ENCODE measurements around the gene MAGI1. TPM values are rescaled to one million over a fixed set of nuclear protein-coding genes. Genes with fewer than 3 reads are reported as not detected.

MAGI1 gene
- total RNA-seq = 18.7 to 19.3 TPM (median 18.9 TPM) in 3 replicates
- long read RNA-seq, partial matches to known transcripts = 0 of 7 reads
- long read RNA-seq, other reads (novel, unspliced or antisense) = 7 of 7 reads

DNA sequence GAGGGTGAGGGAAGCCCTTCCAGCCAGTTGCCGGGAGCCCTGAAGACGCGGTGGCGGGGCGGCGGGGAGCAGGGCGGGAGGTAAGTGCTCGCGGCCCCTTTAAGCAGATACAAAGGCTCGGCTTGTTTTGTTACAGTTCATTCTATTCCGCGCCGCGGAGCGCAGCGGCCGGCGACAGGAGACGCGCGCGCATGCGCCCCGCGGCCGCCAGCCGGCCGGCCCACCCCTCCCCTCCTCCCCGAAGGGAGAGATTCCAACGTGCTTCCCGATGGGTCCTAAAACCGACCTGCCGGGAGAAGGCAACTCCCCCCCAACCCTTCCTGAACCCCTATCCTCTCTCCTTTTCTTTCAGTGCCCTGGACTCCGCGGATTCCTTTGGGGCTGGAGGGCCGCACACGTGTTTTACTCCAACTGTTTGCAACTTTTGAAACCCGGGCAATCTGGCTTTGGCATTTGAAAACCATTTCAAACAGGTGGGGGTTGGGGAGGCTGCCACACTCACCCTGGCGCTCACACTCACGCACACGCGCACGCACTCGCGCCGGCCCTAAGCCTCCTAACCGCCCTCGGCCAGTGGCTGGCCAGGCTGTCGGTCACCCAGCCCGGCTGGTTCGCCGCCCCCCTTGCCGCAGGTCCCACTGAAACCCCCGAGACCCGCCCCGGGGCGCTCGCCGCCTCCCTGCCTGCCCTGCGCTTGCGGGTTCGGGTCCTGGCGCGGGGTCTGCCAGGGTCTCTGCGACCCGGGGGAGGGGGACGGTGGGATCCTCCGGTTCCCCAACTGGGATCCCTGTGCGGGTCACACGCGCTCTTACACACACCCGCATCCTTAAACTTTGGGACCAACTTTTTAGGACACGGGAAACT is at the start of gene MAGI1:
TSS of gene MAGI1 (minus strand) at position 193 of the 864 bp plus-strand sequence. CDS start 610 bp downstream, outside the sequence.
- peak within 1 kb of the TSS; percentile 98 for H3K27ac Mint-ChIP-seq (ENCODE audit: unreplicated experiment)
- peak; percentile 94 for DNase-seq (ENCODE audit: low spot score)
- H3K4me3 Mint-ChIP-seq (ENCODE audit: unreplicated experiment) = peak within 1 kb of the TSS; percentile 99
- peaks cover 48% of the 10 kb centered on the region for H3K4me1 Mint-ChIP-seq (ENCODE audit: low read depth)
- no peaks in the 10 kb centered on the region for H3K27me3 Mint-ChIP-seq (ENCODE audit: low read depth)
- no peaks in the 10 kb centered on the region for H3K36me3 Mint-ChIP-seq (ENCODE audit: low read depth)
- no peaks in the 10 kb centered on the region for H3K9me3 Mint-ChIP-seq (ENCODE audit: low read depth)
- TF ChIP-seq, protein P1, sequence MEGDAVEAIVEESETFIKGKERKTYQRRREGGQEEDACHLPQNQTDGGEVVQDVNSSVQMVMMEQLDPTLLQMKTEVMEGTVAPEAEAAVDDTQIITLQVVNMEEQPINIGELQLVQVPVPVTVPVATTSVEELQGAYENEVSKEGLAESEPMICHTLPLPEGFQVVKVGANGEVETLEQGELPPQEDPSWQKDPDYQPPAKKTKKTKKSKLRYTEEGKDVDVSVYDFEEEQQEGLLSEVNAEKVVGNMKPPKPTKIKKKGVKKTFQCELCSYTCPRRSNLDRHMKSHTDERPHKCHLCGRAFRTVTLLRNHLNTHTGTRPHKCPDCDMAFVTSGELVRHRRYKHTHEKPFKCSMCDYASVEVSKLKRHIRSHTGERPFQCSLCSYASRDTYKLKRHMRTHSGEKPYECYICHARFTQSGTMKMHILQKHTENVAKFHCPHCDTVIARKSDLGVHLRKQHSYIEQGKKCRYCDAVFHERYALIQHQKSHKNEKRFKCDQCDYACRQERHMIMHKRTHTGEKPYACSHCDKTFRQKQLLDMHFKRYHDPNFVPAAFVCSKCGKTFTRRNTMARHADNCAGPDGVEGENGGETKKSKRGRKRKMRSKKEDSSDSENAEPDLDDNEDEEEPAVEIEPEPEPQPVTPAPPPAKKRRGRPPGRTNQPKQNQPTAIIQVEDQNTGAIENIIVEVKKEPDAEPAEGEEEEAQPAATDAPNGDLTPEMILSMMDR (IDR thresholded peaks at IDR 0.05) = no peak

DNA sequence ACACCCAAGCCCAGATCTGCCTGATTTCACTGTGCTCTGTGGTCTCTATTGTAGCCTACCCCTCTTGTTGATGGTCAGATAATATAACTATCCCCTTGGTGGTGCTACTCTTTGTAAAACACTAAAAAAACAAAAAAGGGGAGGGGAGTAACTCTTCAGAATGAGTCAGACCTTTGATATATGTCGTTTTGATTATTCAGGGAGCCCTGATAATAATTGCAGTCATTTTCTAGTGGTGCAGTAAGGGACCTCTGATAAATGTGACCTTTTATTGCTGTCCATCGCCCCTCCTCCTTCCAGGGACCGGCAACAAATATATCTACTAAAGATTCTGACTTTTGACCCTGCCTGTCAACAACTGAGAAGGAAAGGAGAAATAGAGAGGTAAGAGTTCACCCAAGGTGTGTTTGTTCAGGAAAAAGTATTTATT is 45.1 kb upstream of the MAGI1 start:
- H3K9me3 Mint-ChIP-seq (ENCODE audit: low read depth) = no peaks in the 10 kb centered on the region
- no peaks in the 10 kb centered on the region for H3K4me1 Mint-ChIP-seq (ENCODE audit: low read depth)
- H3K27ac Mint-ChIP-seq (ENCODE audit: unreplicated experiment) = no peak overlapping the region
- H3K36me3 Mint-ChIP-seq (ENCODE audit: low read depth) = no peaks in the 10 kb centered on the region
- TF ChIP-seq, protein P1 (IDR thresholded peaks at IDR 0.05) = no peak
- H3K4me3 Mint-ChIP-seq (ENCODE audit: unreplicated experiment) = no peak overlapping the region
- no peak for DNase-seq (ENCODE audit: low spot score)
- no peaks in the 10 kb centered on the region for H3K27me3 Mint-ChIP-seq (ENCODE audit: low read depth)

DNA sequence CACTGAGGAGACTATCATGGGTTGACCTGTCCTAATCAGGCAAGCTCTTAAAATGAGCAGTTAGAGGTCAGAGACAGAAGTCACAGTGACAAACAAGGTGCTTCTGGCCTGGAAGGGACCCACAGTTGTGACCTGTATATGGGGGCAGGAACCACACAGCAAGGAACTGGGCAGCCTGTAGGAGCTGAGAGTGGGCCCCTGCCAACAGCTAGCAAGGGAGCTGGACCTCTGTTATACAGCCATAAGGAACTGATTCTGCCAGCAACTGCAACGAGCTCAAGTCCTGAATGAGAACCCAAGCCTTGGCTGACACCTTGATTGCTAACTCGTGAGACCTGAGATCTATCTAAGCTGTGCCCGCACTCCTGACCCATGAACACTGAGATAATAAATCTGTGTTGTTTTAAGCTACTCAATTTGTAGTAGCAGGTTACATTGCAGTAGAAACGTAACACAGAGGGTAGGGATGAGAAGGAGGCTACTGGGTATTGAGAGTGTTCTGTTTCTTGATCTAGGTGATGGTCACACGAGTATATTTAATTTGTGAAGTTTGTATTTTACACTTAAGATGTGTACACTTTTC is 44.5 kb upstream of the MAGI1 start:
- DNase-seq (ENCODE audit: low spot score) = no peak
- Mint-ChIP-seq H3K9me3 (ENCODE audit: low read depth) (no peaks in the 10 kb centered on the region), H3K27ac (ENCODE audit: unreplicated experiment) (no peak overlapping the region), H3K4me1 (ENCODE audit: low read depth) (no peaks in the 10 kb centered on the region), H3K27me3 (ENCODE audit: low read depth) (no peaks in the 10 kb centered on the region), H3K4me3 (ENCODE audit: unreplicated experiment) (no peak overlapping the region), H3K36me3 (ENCODE audit: low read depth) (no peaks in the 10 kb centered on the region)
- TF ChIP-seq, protein P1 (IDR thresholded peaks at IDR 0.05) = no peak

DNA sequence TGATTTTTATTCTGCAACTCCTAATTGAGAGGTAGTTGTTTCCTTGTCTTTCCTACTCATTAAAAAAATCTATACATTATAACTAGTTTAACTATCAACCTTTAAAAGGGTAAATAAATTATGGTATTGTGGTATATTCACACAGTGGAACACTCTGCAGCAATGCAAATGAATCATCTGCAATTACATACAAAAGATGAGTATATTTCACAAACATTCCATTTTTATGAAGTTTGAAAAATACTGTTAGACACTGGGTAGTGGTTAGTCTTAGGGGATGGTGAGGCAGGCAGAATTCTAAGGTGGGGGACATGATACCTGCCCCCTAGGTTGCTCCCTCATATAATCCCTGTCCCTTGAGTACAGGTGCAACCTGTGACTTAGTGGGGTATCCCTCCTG is 44.0 kb upstream of the MAGI1 start:
- TF ChIP-seq, protein P1 (IDR thresholded peaks at IDR 0.05) = no peak
- Mint-ChIP-seq H3K27ac (ENCODE audit: unreplicated experiment) (no peak overlapping the region), H3K4me3 (ENCODE audit: unreplicated experiment) (no peak overlapping the region), H3K9me3 (ENCODE audit: low read depth) (no peaks in the 10 kb centered on the region), H3K27me3 (ENCODE audit: low read depth) (no peaks in the 10 kb centered on the region), H3K4me1 (ENCODE audit: low read depth) (no peaks in the 10 kb centered on the region), H3K36me3 (ENCODE audit: low read depth) (no peaks in the 10 kb centered on the region)
- DNase-seq (ENCODE audit: low spot score) = no peak

DNA sequence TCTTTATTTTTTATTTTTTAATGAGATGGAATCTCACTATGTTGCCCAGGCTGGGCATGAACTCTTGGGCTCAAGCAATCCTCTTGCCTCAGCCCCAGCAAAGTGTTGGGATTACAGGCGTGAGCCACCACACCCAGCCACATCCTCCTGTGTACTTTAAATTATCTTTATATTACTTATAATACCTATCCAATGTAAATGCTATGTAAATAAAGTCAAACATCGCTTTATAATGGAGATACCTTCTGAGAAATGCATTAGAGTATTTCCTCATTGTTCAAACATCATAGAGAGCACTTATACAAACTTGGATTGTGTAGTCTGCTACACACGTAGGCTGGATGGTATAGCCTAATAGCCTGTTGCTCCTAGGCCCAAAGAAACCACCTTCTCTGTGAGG is 41.4 kb upstream of the MAGI1 start:
- TF ChIP-seq, protein P1 (IDR thresholded peaks at IDR 0.05) = no peak
- no peak for DNase-seq (ENCODE audit: low spot score)
- Mint-ChIP-seq H3K27ac (ENCODE audit: unreplicated experiment) (no peak overlapping the region), H3K9me3 (ENCODE audit: low read depth) (no peaks in the 10 kb centered on the region), H3K4me1 (ENCODE audit: low read depth) (peaks cover 10% of the 10 kb centered on the region), H3K27me3 (ENCODE audit: low read depth) (no peaks in the 10 kb centered on the region), H3K36me3 (ENCODE audit: low read depth) (no peaks in the 10 kb centered on the region), H3K4me3 (ENCODE audit: unreplicated experiment) (no peak overlapping the region)
